Neural cell (in vitro differentiated cells): Measurements from ENCODE around the gene OSBPL8. TPM values are rescaled to one million over a fixed set of nuclear protein-coding genes. Genes with fewer than 3 reads are reported as not detected.
A peak's percentile ranks its signal among the peaks of the same experiment; 100 is the strongest.

ENCODE experiments used
- H2AFZ ChIP-seq: fragments of 200-600, 300-800 bp; sonication (generic), shearing (Covaris generic); 2 replicates; pipeline ENCODE4 v1.6.0; 2014; ENCODE audit warnings: low read depth, mild to moderate bottlenecking, antibody characterized with exemption, low read length, moderate library complexity
- H3F3A ChIP-seq: fragments of 200-600 bp; shearing (Covaris generic); 2 replicates; pipeline ENCODE4 v1.6.1; 2016; ENCODE audit warnings: mild to moderate bottlenecking, moderate library complexity, mixed read lengths, antibody characterized with exemption, low read length; ENCODE audit not compliant: insufficient read depth, poor library complexity, severe bottlenecking
- H3K27ac ChIP-seq: fragments of 200-600, 300-800 bp; sonication (generic), shearing (Covaris generic); 2 replicates; pipeline ENCODE4 v1.5.1; 2014; ENCODE audit warnings: mild to moderate bottlenecking, low read length, moderate library complexity
- H3K27me3 ChIP-seq: fragments of 300-800, 200-600 bp; sonication (generic), shearing (Covaris generic); 2 replicates; pipeline ENCODE4 v1.6.0; 2014; ENCODE audit warnings: mild to moderate bottlenecking, low read depth, low read length, moderate library complexity; ENCODE audit not compliant: insufficient read depth
- H3K36me3 ChIP-seq: fragments of 300-800, 200-600 bp; sonication (generic), shearing (Covaris generic); 2 replicates; pipeline ENCODE4 v1.5.1; 2014; ENCODE audit warnings: mild to moderate bottlenecking, antibody characterized with exemption, low read length, moderate library complexity; ENCODE audit not compliant: insufficient read depth
- H3K4me2 ChIP-seq: fragments of 300-800, 200-600 bp; sonication (generic), shearing (Covaris generic); 2 replicates; pipeline ENCODE4 v1.6.0; 2014; ENCODE audit warnings: mild to moderate bottlenecking, low read length
- H3K4me3 ChIP-seq: fragments of 300-800, 200-600 bp; sonication (generic), shearing (Covaris generic); 2 replicates; pipeline ENCODE4 v1.5.1; 2014; ENCODE audit warnings: mild to moderate bottlenecking, low read length, moderate library complexity
- H3K79me2 ChIP-seq: fragments of 200-600 bp; shearing (Covaris generic); replicated peaks from 2 replicates; pipeline ENCODE4 v1.6.0; 2014; ENCODE audit warnings: mild to moderate bottlenecking, low read length, moderate library complexity; ENCODE audit not compliant: insufficient read depth
- H3K9ac ChIP-seq: fragments of 300-800, 200-600 bp; sonication (generic), shearing (Covaris generic); 2 replicates; pipeline ENCODE4 v1.6.1; 2016; ENCODE audit warnings: mild to moderate bottlenecking, low read length, mixed read lengths
- H3K9me2 ChIP-seq: fragments of 200-600 bp; shearing (Covaris generic); 2 replicates; pipeline ENCODE4 v1.6.1; 2016; ENCODE audit warnings: mild to moderate bottlenecking, low read length, mixed read lengths; ENCODE audit not compliant: insufficient read depth
- H3K9me3 ChIP-seq: fragments of 200-600, 300-800 bp; sonication (generic), shearing (Covaris generic); 2 replicates; pipeline ENCODE4 v1.6.1; 2016; ENCODE audit warnings: mild to moderate bottlenecking, mixed run types, low read length, moderate library complexity, mixed read lengths
- H4K20me1 ChIP-seq: fragments of 200-600 bp; shearing (Covaris generic); 2 replicates; pipeline ENCODE4 v1.6.1; 2016; ENCODE audit warnings: mild to moderate bottlenecking, mixed run types; ENCODE audit not compliant: insufficient read depth
- EP300 ChIP-seq: fragments of 450-650 bp; conservative IDR thresholded peaks from 2 replicates; pipeline ENCODE4 v1.6.1; 2014; ENCODE audit warnings: antibody characterized with exemption, mild to moderate bottlenecking, moderate library complexity; ENCODE audit not compliant: poor library complexity, severe bottlenecking
- EZH2 ChIP-seq: fragments of 200-600, 300-800 bp; shearing (Covaris generic), sonication (generic); IDR thresholded peaks from 2 replicates; pipeline ENCODE4 v1.6.1; 2014; ENCODE audit warnings: antibody characterized with exemption, low read length, borderline replicate concordance, mild to moderate bottlenecking; ENCODE audit not compliant: insufficient read depth, poor library complexity, severe bottlenecking
- MXI1 ChIP-seq: fragments of 450-650 bp; conservative IDR thresholded peaks from 2 replicates; pipeline ENCODE4 v1.6.1; 2014; ENCODE audit warnings: antibody characterized with exemption, mild to moderate bottlenecking; ENCODE audit not compliant: poor library complexity, severe bottlenecking
- POLR2AphosphoS5 ChIP-seq: IDR thresholded peaks from 2 replicates; pipeline ENCODE4 v1.6.1; 2012
- RAD21 ChIP-seq: fragments of 450-650 bp; conservative IDR thresholded peaks from 2 replicates; pipeline ENCODE4 v1.6.1; 2014; ENCODE audit warnings: antibody characterized with exemption, mild to moderate bottlenecking, moderate library complexity
- REST ChIP-seq: IDR thresholded peaks from 2 replicates; pipeline ENCODE4 v1.6.1; 2012; ENCODE audit warnings: borderline replicate concordance
- SMC3 ChIP-seq: fragments of 450-650 bp; conservative IDR thresholded peaks from 2 replicates; pipeline ENCODE4 v1.6.1; 2014; ENCODE audit warnings: antibody characterized with exemption, mild to moderate bottlenecking, moderate library complexity; ENCODE audit not compliant: poor library complexity
- TAF1 ChIP-seq: IDR thresholded peaks from 2 replicates; pipeline ENCODE4 v1.6.1; 2012; ENCODE audit warnings: low read depth
- polyA plus RNA-seq: library from polyadenylated mRNA; depleted of rRNA; stranded (reverse); fragments of >200 nt; gene quantifications from 2 replicates; pipeline ENCODE4 v1.2.3, GENCODE V29; 2014
- TF ChIP-seq, protein P1 (sequence below): fragments of 450-650 bp; IDR thresholded peaks from 2 replicates; pipeline ENCODE4 v1.5.1; 2014; ENCODE audit warnings: antibody characterized with exemption, mild to moderate bottlenecking, moderate library complexity; ENCODE audit not compliant: poor library complexity, severe bottlenecking

OSBPL8 gene
- polyA plus RNA-seq, 1 donor from 2014 or later, result 126 TPM

- Histone ChIP-seq H4K20me1 (no peaks in the 10 kb centered on the region), H3K9me3 (no peaks in the 10 kb centered on the region), H2AFZ (no peak overlapping the region), H3K79me2 (peaks cover 12% of the 10 kb centered on the region), H3F3A (no peaks in the 10 kb centered on the region), H3K36me3 (no peaks in the 10 kb centered on the region), H3K4me3 (peak overlapping the region; percentile 2), H3K9me2 (no peaks in the 10 kb centered on the region), H3K27me3 (no peaks in the 10 kb centered on the region), H3K27ac (no peak overlapping the region), H3K9ac (no peak overlapping the region), H3K4me2 (no peak overlapping the region)
- TF ChIP-seq, protein P1, sequence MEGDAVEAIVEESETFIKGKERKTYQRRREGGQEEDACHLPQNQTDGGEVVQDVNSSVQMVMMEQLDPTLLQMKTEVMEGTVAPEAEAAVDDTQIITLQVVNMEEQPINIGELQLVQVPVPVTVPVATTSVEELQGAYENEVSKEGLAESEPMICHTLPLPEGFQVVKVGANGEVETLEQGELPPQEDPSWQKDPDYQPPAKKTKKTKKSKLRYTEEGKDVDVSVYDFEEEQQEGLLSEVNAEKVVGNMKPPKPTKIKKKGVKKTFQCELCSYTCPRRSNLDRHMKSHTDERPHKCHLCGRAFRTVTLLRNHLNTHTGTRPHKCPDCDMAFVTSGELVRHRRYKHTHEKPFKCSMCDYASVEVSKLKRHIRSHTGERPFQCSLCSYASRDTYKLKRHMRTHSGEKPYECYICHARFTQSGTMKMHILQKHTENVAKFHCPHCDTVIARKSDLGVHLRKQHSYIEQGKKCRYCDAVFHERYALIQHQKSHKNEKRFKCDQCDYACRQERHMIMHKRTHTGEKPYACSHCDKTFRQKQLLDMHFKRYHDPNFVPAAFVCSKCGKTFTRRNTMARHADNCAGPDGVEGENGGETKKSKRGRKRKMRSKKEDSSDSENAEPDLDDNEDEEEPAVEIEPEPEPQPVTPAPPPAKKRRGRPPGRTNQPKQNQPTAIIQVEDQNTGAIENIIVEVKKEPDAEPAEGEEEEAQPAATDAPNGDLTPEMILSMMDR, result no peak
- TF ChIP-seq EZH2, result no peak
- no peak for TF ChIP-seq POLR2AphosphoS5
- TF ChIP-seq EP300, result no peak
- TF ChIP-seq RAD21, result no peak
- no peak for TF ChIP-seq REST
- TF ChIP-seq MXI1, result no peak
These were observed 2.6 kb upstream of the OSBPL8 start for GRCh38 chr12:76562130-76562529.

DNA sequence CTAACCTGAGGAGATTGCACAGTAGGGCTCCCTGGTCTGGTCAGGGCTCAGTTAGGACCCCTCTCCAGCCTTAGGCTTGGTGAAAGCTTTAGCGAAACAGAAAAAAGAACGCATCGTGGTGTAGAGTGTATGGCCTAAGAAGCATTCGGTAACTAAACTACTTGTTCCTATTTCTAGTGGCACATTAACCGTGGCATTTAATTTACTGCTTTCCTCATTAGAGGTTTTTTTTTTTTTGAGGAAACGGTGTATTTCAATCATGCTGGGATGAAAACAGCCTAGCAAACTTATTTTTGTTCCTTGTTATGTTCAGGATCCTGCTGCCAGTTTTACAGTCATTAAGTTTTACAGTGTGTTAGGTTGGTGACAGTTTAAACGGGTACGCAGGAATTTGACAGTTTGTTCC is 518 bp upstream of the OSBPL8 start:
- H3K4me2 ChIP-seq, result peak overlapping the region; percentile 63
- TF ChIP-seq MXI1 (no peak), RAD21 (no peak), TAF1 (no peak), SMC3 (no peak), EZH2 (no peak)
- TF ChIP-seq, protein P1, result no peak
- H3K27ac ChIP-seq, result peak overlapping the region; percentile 82
- no peaks in the 10 kb centered on the region for H3K9me2 ChIP-seq
- peak overlapping the region; percentile 86 for H3K4me3 ChIP-seq
- no peaks in the 10 kb centered on the region for H3K27me3 ChIP-seq
- H3K79me2 ChIP-seq, result peaks cover 32% of the 10 kb centered on the region
- peak overlapping the region; percentile 98 for H2AFZ ChIP-seq
- peak overlapping the region; percentile 87 for H3K9ac ChIP-seq
- no peaks in the 10 kb centered on the region for H4K20me1 ChIP-seq
- no peaks in the 10 kb centered on the region for H3K36me3 ChIP-seq
- H3K9me3 ChIP-seq, result no peaks in the 10 kb centered on the region
- H3F3A ChIP-seq, result no peaks in the 10 kb centered on the region
